Choroid plexus epithelial cell (primary cell): ENCODE data around the gene METTL21C.

Source experiments
- DNase-seq: peaks from one replicate; pipeline ENCODE4 v3.0.0-alpha.2; 2010; ENCODE audit warnings: low read depth
- H3K4me3 ChIP-seq: 2 replicates; pipeline ENCODE4 v1.5.1; 2011; ENCODE audit warnings: low read depth, mild to moderate bottlenecking, control low read depth, low read length, moderate library complexity
- TF ChIP-seq, protein P1 (sequence below): conservative IDR thresholded peaks from 2 replicates; pipeline ENCODE4 v1.5.1; 2011; ENCODE audit warnings: low read depth, mild to moderate bottlenecking, control low read depth, inconsistent platforms, low read length, moderate library complexity

METTL21C gene

GRCh38 chr13:102698649-102698980 is 3.8 kb upstream of the METTL21C start:
- TF ChIP-seq, protein P1, sequence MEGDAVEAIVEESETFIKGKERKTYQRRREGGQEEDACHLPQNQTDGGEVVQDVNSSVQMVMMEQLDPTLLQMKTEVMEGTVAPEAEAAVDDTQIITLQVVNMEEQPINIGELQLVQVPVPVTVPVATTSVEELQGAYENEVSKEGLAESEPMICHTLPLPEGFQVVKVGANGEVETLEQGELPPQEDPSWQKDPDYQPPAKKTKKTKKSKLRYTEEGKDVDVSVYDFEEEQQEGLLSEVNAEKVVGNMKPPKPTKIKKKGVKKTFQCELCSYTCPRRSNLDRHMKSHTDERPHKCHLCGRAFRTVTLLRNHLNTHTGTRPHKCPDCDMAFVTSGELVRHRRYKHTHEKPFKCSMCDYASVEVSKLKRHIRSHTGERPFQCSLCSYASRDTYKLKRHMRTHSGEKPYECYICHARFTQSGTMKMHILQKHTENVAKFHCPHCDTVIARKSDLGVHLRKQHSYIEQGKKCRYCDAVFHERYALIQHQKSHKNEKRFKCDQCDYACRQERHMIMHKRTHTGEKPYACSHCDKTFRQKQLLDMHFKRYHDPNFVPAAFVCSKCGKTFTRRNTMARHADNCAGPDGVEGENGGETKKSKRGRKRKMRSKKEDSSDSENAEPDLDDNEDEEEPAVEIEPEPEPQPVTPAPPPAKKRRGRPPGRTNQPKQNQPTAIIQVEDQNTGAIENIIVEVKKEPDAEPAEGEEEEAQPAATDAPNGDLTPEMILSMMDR = peak; percentile 2
- H3K4me3 ChIP-seq = no peak overlapping the region
- DNase-seq = no peak

GRCh38 chr13:102697929-102698648 is 3.2 kb upstream of the METTL21C start:
- peak; percentile 43 for DNase-seq
- no peak overlapping the region for H3K4me3 ChIP-seq
- TF ChIP-seq, protein P1 = no peak

- TF ChIP-seq, protein P1 = no peak
- no peak for DNase-seq
- H3K4me3 ChIP-seq = no peak overlapping the region
Observed at GRCh38 chr13:102697264-102697663, 2.4 kb upstream of the METTL21C start.

GRCh38 chr13:102696465-102696864 is 1.6 kb upstream of the METTL21C start:
- no peak for DNase-seq
- no peak overlapping the region for H3K4me3 ChIP-seq
- TF ChIP-seq, protein P1 = no peak

DNA sequence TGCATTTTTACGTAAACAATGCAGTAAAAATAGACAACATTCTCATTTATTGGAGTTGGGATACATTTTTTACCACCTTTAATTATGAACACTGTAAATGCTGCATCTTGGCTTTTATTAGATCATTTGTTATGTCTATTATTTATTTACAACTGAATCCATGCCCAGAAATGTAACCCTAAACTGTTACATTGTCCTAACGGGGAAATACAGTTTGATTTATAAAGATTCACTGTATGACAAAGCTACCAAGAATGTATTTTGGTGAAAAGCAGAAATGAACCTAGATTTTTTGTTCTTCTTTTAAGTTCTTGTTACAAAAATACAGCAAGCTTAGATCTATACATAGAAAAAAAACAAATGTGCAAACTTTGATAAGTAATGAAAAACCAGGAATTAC is 1.1 kb downstream of the METTL21C start:
- TF ChIP-seq, protein P1 = no peak
- H3K4me3 ChIP-seq = no peak overlapping the region
- peak; percentile 62 for DNase-seq

DNA sequence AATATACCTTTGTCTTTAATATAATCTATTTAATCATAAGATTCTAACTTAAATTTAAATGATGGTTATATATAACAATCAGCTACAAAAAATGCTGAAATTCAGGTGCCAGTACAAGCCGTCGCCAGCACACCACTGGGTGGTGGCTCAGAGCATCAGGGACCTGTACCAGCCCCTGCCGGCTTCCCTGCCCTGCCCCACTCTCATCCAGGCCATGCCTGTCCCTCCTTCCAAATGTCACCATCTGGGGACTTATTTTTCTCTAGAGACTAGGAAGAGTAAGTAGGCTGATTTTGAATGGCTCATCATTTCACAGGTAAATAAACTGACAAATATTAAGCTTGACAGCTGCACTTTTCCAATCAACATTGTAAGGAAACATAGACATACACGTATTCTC is 1.6 kb downstream of the METTL21C start:
- TF ChIP-seq, protein P1 = no peak
- no peak overlapping the region for H3K4me3 ChIP-seq
- no peak for DNase-seq

DNA sequence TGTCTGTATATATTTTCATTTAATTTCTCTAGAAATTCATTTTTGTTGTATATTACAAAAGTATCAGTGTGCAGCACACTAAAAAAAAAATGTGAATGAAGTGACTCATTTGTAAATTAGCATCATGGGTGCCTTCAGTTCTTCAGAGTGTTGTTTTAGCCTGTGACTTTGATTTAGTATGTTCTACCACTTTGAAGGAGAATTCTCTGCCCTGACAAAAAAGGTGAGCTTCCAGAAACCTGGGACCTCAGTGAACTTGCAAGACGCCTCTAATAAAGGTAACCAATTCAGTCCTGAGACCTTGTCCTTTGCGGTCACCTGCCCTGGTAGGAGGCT is 2.4 kb downstream of the METTL21C start:
- DNase-seq = no peak
- H3K4me3 ChIP-seq = no peak overlapping the region
- TF ChIP-seq, protein P1 = no peak
